HEK293 (cell line): ENCODE data around the gene DMAC2.
A peak's percentile ranks its signal among the peaks of the same experiment; 100 is the strongest.

Source experiments
- CTCF ChIA-PET: fragments of 350-600 bp; formaldehyde crosslinking; extraction: SDS; loops from one replicate; lab custom pipeline; 2021; ENCODE audit warnings: antibody characterized with exemption; lab: Yijun Ruan, JAX
- POLR2A ChIA-PET: fragments of 300-600 bp; formaldehyde crosslinking; extraction: SDS; loops from one replicate; lab custom pipeline; 2020; ENCODE audit warnings: antibody characterized with exemption, inconsistent platforms; lab: Yijun Ruan, JAX
- H3K27ac ChIP-seq: fragments of 200-500 bp; sonication (Bioruptor generic); 2 replicates; pipeline ENCODE4 v1.5.1; 2014; ENCODE audit warnings: low read depth, low read length, control low read depth, inconsistent platforms; ENCODE audit errors: extremely low read depth
- H3K36me3 ChIP-seq, 2 experiments: fragments of 200-500 bp in 1 of 2; sonication (Bioruptor generic) in 1 of 2; 1 replicate in 1 of 2; 2 replicates in 1 of 2; pipeline ENCODE4 v1.5.1; 2014 to 2017; ENCODE audit warnings: inconsistent platforms in 2 of 2, low read length in 2 of 2; ENCODE audit not compliant: control insufficient read depth in 2 of 2, insufficient read depth in 1 of 2
- H3K4me1 ChIP-seq: fragments of 200-500 bp; sonication (Bioruptor generic); 2 replicates; pipeline ENCODE4 v1.5.1; 2014; ENCODE audit warnings: mild to moderate bottlenecking, low read length, inconsistent platforms; ENCODE audit not compliant: control insufficient read depth, insufficient read depth
- H3K4me3 ChIP-seq: 2 replicates; pipeline ENCODE4 v1.5.1; 2011; ENCODE audit warnings: low read depth, mild to moderate bottlenecking, control low read depth, low read length, moderate library complexity
- H3K9me3 ChIP-seq: fragments of 200-500 bp; sonication (Bioruptor generic); 2 replicates; pipeline ENCODE4 v1.5.1; 2014; ENCODE audit warnings: low read depth, low read length, inconsistent platforms; ENCODE audit not compliant: control insufficient read depth, insufficient read depth
- CTCF ChIP-seq: fragments of 450-650 bp; formaldehyde crosslinking; IDR thresholded peaks from 2 replicates; pipeline ENCODE4 v1.5.1; 2016; ENCODE audit warnings: missing biosample characterization, missing genetic modification characterization
- PRDM1 ChIP-seq: fragments of 450-650 bp; formaldehyde crosslinking; IDR thresholded peaks from 2 replicates; pipeline ENCODE4; 2016; ENCODE audit warnings: missing biosample characterization, missing genetic modification characterization
- ZFHX2 ChIP-seq: fragments of 450-650 bp; formaldehyde crosslinking; conservative IDR thresholded peaks from 2 replicates; pipeline ENCODE4 v1.5.1; 2016; ENCODE audit warnings: missing biosample characterization, missing genetic modification characterization
- ZNF133 ChIP-seq: fragments of 450-650 bp; formaldehyde crosslinking; IDR thresholded peaks from 2 replicates; pipeline ENCODE4 v1.5.1; 2016; ENCODE audit warnings: missing biosample characterization, missing genetic modification characterization
- ZNF211 ChIP-seq: fragments of 450-650 bp; formaldehyde crosslinking; IDR thresholded peaks from 2 replicates; pipeline ENCODE4 v1.5.1; 2016; ENCODE audit warnings: low read depth, missing biosample characterization, missing genetic modification characterization
- ZNF24 ChIP-seq: fragments of 450-650 bp; formaldehyde crosslinking; IDR thresholded peaks from 2 replicates; pipeline ENCODE4 v1.5.1; 2016; ENCODE audit warnings: missing biosample characterization, missing genetic modification characterization
- ZNF292 ChIP-seq: fragments of 450-650 bp; formaldehyde crosslinking; IDR thresholded peaks from 2 replicates; pipeline ENCODE4 v1.5.1; 2016; ENCODE audit warnings: low read depth, missing biosample characterization, missing genetic modification characterization, borderline replicate concordance
- ZNF311 ChIP-seq: fragments of 450-650 bp; formaldehyde crosslinking; IDR thresholded peaks from 2 replicates; pipeline ENCODE4 v1.5.1; 2017; ENCODE audit warnings: missing biosample characterization, missing genetic modification characterization, borderline replicate concordance
- ZNF366 ChIP-seq: fragments of 450-650 bp; formaldehyde crosslinking; conservative IDR thresholded peaks from 2 replicates; pipeline ENCODE4 v1.5.1; 2016; ENCODE audit warnings: missing biosample characterization, missing genetic modification characterization
- ZNF521 ChIP-seq: fragments of 450-650 bp; formaldehyde crosslinking; IDR thresholded peaks from 2 replicates; pipeline ENCODE4 v1.5.1; 2017; ENCODE audit warnings: missing biosample characterization, mild to moderate bottlenecking, missing genetic modification characterization
- ZNF530 ChIP-seq: fragments of 450-650 bp; formaldehyde crosslinking; IDR thresholded peaks from 2 replicates; pipeline ENCODE4 v1.5.1; 2016; ENCODE audit warnings: low read depth, missing biosample characterization, missing genetic modification characterization
- ZNF548 ChIP-seq: fragments of 450-650 bp; formaldehyde crosslinking; IDR thresholded peaks from 2 replicates; pipeline ENCODE4 v1.5.1; 2016; ENCODE audit warnings: missing biosample characterization, missing genetic modification characterization
- ZNF555 ChIP-seq: fragments of 450-650 bp; formaldehyde crosslinking; conservative IDR thresholded peaks from 2 replicates; pipeline ENCODE4 v1.5.1; 2017; ENCODE audit warnings: missing biosample characterization, mild to moderate bottlenecking, missing genetic modification characterization, inconsistent platforms
- ZNF654 ChIP-seq: fragments of 450-650 bp; formaldehyde crosslinking; IDR thresholded peaks from 2 replicates; pipeline ENCODE4 v1.5.1; 2016; ENCODE audit warnings: low read depth, missing biosample characterization, missing genetic modification characterization
- TF ChIP-seq, protein P1 (sequence below): fragments of 450-650 bp; formaldehyde crosslinking; IDR thresholded peaks from 2 replicates; pipeline ENCODE4 v1.5.1; 2016; ENCODE audit warnings: missing biosample characterization, missing genetic modification characterization, low read depth

The DMAC2 gene

DNA sequence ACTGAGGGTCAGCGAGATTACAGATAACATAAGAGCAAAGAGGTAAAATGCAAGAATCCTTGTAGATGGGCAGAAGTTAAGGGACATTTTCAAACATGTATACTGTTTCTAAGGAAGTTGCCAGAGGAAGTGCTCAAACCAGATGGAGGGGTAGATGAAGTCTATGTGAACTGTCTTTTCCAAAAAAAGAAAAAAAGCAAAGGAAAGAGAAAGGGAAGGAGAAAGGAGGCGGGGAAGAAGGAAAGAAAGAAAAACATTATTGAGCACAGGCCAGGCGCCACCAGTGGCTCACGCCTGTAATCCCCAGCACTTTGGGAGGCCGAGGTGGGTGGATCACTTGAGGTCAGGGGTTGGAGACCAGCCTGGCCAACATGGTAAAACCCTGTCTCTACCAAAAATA lies 5.3 kb downstream of the DMAC2 start:
- CTCF ChIA-PET: interaction anchor here (1.6 kb wide), 1 partner anchor 14 kb away, joined by 6 read pairs; no protein-coding TSS in a partner anchor
- no peak overlapping the region for H3K27ac ChIP-seq
- H3K36me3 ChIP-seq: peaks cover 31 to 43% of the 10 kb centered on the region in 2 experiments; a peak in 2 of 3 replicates
- TF ChIP-seq ZNF24 (tag by site-specific recombination) (no peak), ZNF366 (tag by site-specific recombination) (peak; percentile 62), ZNF521 (tag by site-specific recombination) (no peak), PRDM1 (tag by site-specific recombination) (peak; percentile 74)
- POLR2A ChIA-PET: interaction anchor here (0.7 to 1.5 kb wide), 2 partner anchors 16 to 71 kb away, joined by 6 to 10 read pairs; partner anchors contain the start of gene B9D2
- no peaks in the 10 kb centered on the region for H3K9me3 ChIP-seq
- no peak overlapping the region for H3K4me3 ChIP-seq
- peaks cover 4% of the 10 kb centered on the region; the same call in 1 of the 2 replicates for H3K4me1 ChIP-seq

- POLR2A ChIA-PET: interaction anchor here (0.6 kb wide), 1 partner anchor 20 kb away, joined by 4 read pairs; no protein-coding TSS in a partner anchor
- CTCF ChIA-PET: interaction anchor here (0.6 to 1.5 kb wide), 3 partner anchors 31 to 958 kb away, joined by 3 to 10 read pairs (median 5); no protein-coding TSS in a partner anchor
- 0 out of 2 replicates have a peak overlapping the region, but pooled peaks have one; percentile 31 for H3K27ac ChIP-seq
- no peak overlapping the region for H3K4me3 ChIP-seq
- H3K4me1 ChIP-seq: no peaks in the 10 kb centered on the region
- no peak for TF ChIP-seq ZNF211 (tag by site-specific recombination)
- no peak for TF ChIP-seq ZNF311 (tag by site-specific recombination)
- TF ChIP-seq ZNF133 (tag by site-specific recombination): no peak
- no peak for TF ChIP-seq ZNF530
- no peak for TF ChIP-seq ZNF292 (tag by site-specific recombination)
- H3K9me3 ChIP-seq: no peaks in the 10 kb centered on the region
- H3K36me3 ChIP-seq: peaks cover 36 to 46% of the 10 kb centered on the region in 2 experiments; a peak in 2 of 3 replicates
Measured at GRCh38 chr19:41433171-41433570, 6.5 kb downstream of the DMAC2 start.

GRCh38 chr19:41431426-41432386 lies 8.0 kb downstream of the DMAC2 start:
- peaks cover 11% of the 10 kb centered on the region for H3K4me1 ChIP-seq
- POLR2A ChIA-PET: interaction anchor here (0.7 to 1.0 kb wide), 3 partner anchors 8 to 24 kb away, joined by 3 to 5 read pairs (median 3); partner anchors contain the start of gene DMAC2

More at GRCh38 chr19:41431426-41432386, 8.0 kb downstream of the DMAC2 start:
- CTCF ChIA-PET: interaction anchor here (1.0 to 2.4 kb wide), 8 partner anchors 9 to 139 kb away, joined by 3 to 10 read pairs (median 4); partner anchors contain the start of gene DMAC2
- no peak overlapping the region for H3K27ac ChIP-seq
- no peaks in the 10 kb centered on the region for H3K9me3 ChIP-seq
- TF ChIP-seq ZNF548 (tag by site-specific recombination) (no peak), ZNF555 (tag by site-specific recombination) (no peak), ZFHX2 (tag by site-specific recombination) (no peak), ZNF654 (tag by site-specific recombination) (peak; percentile 56), CTCF (peak; percentile 52; the same call in 1 of the 2 replicates)
- TF ChIP-seq, protein P1, sequence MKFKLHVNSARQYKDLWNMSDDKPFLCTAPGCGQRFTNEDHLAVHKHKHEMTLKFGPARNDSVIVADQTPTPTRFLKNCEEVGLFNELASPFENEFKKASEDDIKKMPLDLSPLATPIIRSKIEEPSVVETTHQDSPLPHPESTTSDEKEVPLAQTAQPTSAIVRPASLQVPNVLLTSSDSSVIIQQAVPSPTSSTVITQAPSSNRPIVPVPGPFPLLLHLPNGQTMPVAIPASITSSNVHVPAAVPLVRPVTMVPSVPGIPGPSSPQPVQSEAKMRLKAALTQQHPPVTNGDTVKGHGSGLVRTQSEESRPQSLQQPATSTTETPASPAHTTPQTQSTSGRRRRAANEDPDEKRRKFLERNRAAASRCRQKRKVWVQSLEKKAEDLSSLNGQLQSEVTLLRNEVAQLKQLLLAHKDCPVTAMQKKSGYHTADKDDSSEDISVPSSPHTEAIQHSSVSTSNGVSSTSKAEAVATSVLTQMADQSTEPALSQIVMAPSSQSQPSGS: no peak
- H3K4me3 ChIP-seq: no peak overlapping the region
- H3K36me3 ChIP-seq: peaks cover 32 to 39% of the 10 kb centered on the region in 2 experiments; a peak in 2 of 3 replicates
